Measurements from ENCODE around the gene CNTNAP2. TPM values are rescaled to one million over a fixed set of nuclear protein-coding genes. Genes with fewer than 3 reads are reported as not detected.

CNTNAP2 gene
- total RNA-seq, 2 experiments from 2014 or later = 0.14 TPM; not detected in 1

DNA sequence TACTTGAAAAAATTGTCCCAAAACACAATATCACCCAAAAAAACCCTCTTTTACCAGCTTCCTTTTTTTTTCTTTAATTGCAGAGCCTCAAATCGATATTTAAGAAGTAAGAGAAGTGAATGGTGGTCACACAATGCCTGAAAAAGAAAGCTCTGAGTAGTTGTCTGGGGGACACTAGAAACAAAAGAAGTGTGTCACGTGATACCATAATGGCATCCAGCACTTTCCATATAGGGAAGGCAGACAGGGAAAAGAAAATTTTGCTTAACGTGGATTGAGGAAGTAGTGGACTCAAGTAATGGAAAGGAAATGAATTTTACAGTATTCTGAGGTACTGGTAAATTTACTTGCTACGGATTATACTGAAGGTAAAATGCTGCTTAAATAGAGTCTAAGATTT lies 1708.1 kb downstream of the CNTNAP2 start:
- Mint-ChIP-seq H3K36me3 (ENCODE audit: low read depth) (no peaks in the 10 kb centered on the region), H3K27ac (no peak overlapping the region), H3K4me1 (ENCODE audit: low read depth) (no peaks in the 10 kb centered on the region), H3K27me3 (ENCODE audit: low read depth) (no peaks in the 10 kb centered on the region), H3K4me3 (no peak overlapping the region), H3K9me3 (peaks cover 2% of the 10 kb centered on the region)
- intact Hi-C loops (cut with micrococcal nuclease) = no loop called here
- CTCF ChIA-PET = no interaction called here
- DNase-seq = no peak

DNA sequence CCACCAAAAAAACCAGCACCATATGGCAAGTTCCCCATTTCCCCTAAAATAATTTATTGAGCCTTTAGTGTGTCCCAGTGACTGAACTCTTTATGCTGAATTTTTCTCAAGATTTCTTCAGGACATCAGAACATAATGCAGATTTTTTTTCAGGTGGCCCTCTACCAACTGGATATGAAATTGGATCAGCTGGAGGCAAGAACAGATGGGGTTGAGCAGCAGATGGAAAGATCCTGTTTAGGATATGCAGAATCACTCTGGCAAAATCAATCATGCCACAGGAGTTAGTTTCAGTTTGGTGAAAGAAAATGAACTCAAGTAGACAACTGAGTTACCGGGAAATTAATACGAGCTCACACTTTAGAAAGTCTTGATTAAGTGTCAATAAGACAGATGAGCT lies 1712.4 kb downstream of the CNTNAP2 start:
- Mint-ChIP-seq H3K4me1 (ENCODE audit: low read depth) (no peaks in the 10 kb centered on the region), H3K27ac (no peak overlapping the region), H3K27me3 (ENCODE audit: low read depth) (no peaks in the 10 kb centered on the region), H3K4me3 (no peak overlapping the region), H3K36me3 (ENCODE audit: low read depth) (no peaks in the 10 kb centered on the region), H3K9me3 (no peaks in the 10 kb centered on the region)
- no peak for DNase-seq
- CTCF ChIA-PET = no interaction called here
- intact Hi-C loops (cut with micrococcal nuclease) = no loop called here

DNA sequence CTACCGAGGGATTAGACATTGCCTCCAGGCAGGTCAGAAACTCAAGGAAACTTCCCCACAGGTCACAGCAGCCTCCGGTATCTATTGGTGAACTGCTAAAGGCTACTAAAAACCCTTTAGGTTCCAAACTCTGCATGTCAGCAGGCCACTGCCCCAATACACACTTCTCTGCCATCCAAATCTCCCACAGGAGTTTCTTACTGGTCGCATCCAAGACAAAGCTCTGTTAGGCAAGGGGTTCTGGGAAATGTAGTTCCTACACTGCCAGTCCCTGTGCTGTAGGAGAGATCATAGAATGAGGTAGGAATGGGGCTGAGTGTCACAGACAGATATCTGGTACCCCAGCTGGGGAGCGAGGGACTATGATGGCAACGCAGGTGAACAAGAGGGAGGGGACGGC lies 1717.0 kb downstream of the CNTNAP2 start:
- intact Hi-C loops (cut with micrococcal nuclease) = no loop called here
- no peaks in the 10 kb centered on the region for H3K36me3 Mint-ChIP-seq (ENCODE audit: low read depth)
- no peaks in the 10 kb centered on the region for H3K27me3 Mint-ChIP-seq (ENCODE audit: low read depth)
- no peak for DNase-seq
- H3K27ac Mint-ChIP-seq = no peak overlapping the region
- H3K9me3 Mint-ChIP-seq = peaks cover 5% of the 10 kb centered on the region
- H3K4me1 Mint-ChIP-seq (ENCODE audit: low read depth) = no peaks in the 10 kb centered on the region
- CTCF ChIA-PET = no interaction called here
- no peak overlapping the region for H3K4me3 Mint-ChIP-seq

DNA sequence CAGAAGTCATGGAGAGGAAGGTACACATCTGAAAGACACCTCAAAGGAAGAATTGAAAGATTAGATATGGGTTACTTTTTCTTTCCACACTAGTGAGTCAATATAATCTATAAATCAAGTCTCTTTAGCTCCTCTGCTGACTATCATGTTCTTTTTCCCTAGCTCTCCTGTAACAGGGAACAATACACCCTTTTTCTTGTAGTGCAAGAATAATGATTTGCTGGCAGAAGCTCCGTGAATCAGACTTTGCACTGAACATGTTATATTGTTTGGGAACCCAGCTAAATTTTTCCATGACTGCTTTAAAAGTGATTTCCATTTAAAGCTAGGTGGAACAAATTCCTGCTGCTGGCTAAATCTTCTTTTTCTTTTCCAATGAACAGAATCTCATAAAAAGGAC lies 1717.4 kb downstream of the CNTNAP2 start:
- H3K4me3 Mint-ChIP-seq = no peak overlapping the region
- no peak for DNase-seq
- H3K27ac Mint-ChIP-seq = no peak overlapping the region
- CTCF ChIA-PET = no interaction called here
- no peaks in the 10 kb centered on the region for H3K36me3 Mint-ChIP-seq (ENCODE audit: low read depth)
- no peaks in the 10 kb centered on the region for H3K27me3 Mint-ChIP-seq (ENCODE audit: low read depth)
- peaks cover 5% of the 10 kb centered on the region for H3K9me3 Mint-ChIP-seq
- no peaks in the 10 kb centered on the region for H3K4me1 Mint-ChIP-seq (ENCODE audit: low read depth)
- intact Hi-C loops (cut with micrococcal nuclease) = no loop called here

DNA sequence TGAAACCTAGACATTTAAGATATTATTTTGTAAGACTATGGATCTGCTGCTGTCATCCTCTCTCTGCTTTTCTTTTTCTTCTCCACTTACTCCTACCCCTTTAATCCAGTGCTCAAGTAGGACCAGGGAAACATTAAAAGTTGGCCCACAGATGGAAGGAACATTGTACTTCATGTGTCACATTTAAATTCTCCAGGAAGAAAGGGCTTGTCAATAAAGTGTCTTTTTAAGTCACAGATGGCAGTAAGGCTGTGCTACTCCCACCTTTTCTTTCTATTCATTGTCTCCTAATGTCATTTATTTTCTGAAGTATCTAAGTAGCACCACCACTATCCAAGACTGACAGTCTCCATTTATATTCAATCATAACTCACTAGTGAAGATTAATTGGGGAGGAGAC lies 1736.2 kb downstream of the CNTNAP2 start:
- CTCF ChIA-PET = no interaction called here
- Mint-ChIP-seq H3K27me3 (ENCODE audit: low read depth) (no peaks in the 10 kb centered on the region), H3K36me3 (ENCODE audit: low read depth) (no peaks in the 10 kb centered on the region), H3K9me3 (no peaks in the 10 kb centered on the region), H3K4me1 (ENCODE audit: low read depth) (no peaks in the 10 kb centered on the region), H3K4me3 (no peak overlapping the region), H3K27ac (no peak overlapping the region)
- no peak for DNase-seq
- intact Hi-C loops (cut with micrococcal nuclease) = no loop called here

DNA sequence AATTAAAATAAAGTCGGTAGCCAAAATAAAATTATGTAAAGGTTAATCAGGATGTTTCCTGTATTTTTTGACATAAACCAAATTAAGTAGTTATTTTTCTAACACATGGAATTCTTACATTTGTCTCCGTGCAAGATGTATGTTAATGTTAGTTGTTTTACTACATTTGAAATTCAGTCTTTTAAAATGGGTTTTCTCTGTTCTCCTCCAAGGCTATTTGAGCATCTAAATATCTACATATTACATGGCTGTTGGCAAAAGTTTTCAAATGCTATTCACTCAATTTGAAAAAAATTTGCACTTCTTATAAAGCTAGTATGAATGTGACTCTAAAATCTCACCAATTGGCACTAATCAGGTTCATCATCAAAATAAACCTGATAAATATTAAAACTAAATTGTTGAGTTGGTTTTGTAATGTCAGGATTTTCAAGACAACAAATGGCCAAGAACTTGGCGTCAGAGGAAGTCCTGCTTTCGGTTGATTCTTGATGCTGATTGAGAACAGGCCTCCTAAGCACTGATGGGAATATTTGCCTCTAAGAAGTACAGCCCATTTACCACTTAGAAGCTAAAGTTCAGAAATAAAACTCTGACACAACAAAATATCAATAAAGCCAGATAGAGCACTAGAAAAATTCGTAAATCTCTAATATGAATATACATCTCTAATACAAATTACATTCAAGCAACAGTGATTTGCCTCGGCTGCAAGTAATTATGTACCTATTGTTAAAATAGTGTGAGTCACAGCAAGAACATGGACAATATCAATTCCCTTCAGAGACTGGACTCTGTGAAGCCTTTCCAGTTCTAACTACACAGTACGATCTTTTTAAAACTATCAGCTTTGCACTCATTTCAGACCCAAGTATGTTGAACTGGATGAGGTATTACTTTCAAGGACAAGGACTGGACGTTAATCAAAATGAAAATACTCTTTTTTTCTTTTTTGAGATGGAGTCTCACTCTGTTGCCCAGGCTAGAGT lies 1740.8 kb downstream of the CNTNAP2 start:
- Mint-ChIP-seq H3K36me3 (ENCODE audit: low read depth) (no peaks in the 10 kb centered on the region), H3K9me3 (no peaks in the 10 kb centered on the region), H3K27me3 (ENCODE audit: low read depth) (no peaks in the 10 kb centered on the region), H3K27ac (no peak overlapping the region), H3K4me1 (ENCODE audit: low read depth) (no peaks in the 10 kb centered on the region), H3K4me3 (no peak overlapping the region)
- CTCF ChIA-PET = no interaction called here
- DNase-seq = no peak
- intact Hi-C loops (cut with micrococcal nuclease) = no loop called here

DNA sequence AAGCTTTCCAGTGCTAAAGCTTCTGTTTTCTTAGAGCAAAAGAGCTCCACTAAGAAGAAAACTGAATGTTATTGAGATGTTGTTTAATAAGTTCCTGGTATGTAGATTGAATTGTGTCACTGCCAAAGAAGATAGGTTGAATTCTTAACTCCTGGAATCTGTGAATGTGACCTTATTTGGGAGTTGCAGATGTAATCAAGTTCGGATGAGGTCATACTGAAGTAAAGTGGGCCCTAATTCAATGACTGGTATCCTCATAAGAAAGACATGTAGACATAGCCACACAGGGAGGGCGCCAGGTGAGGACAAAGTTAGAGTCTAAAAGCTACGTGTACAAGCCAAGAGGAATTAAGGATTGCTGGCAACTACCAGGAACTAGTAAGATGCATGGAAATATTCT lies 1741.8 kb downstream of the CNTNAP2 start:
- intact Hi-C loops (cut with micrococcal nuclease) = no loop called here
- no peaks in the 10 kb centered on the region for H3K36me3 Mint-ChIP-seq (ENCODE audit: low read depth)
- no peak for DNase-seq
- H3K4me1 Mint-ChIP-seq (ENCODE audit: low read depth) = no peaks in the 10 kb centered on the region
- peaks cover 6% of the 10 kb centered on the region for H3K9me3 Mint-ChIP-seq
- H3K27me3 Mint-ChIP-seq (ENCODE audit: low read depth) = no peaks in the 10 kb centered on the region
- no peak overlapping the region for H3K4me3 Mint-ChIP-seq
- H3K27ac Mint-ChIP-seq = no peak overlapping the region
- CTCF ChIA-PET = no interaction called here

DNA sequence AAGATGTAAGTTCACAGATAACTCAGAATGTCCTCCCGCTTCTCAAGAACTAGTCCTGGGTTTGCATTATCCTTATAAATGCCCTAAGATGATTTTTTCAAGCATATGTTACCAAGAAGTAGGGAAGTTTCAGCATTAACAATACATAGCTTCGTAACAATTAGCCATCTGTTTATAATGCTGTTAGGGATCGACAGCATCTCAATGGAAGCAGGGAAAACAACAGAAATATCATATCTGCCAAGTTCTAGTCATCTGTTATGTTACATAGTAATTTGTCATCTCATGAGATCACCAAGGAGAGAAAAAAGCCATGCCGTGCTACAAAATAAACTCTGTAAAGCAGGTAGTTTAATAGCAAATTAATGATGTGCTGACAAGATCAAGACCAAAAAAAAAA lies 1742.4 kb downstream of the CNTNAP2 start:
- no peak overlapping the region for H3K27ac Mint-ChIP-seq
- intact Hi-C loops (cut with micrococcal nuclease) = no loop called here
- CTCF ChIA-PET = interaction anchor here (0.6 kb wide), 1 partner anchor 324 kb away, joined by 3 read pairs; no protein-coding TSS in a partner anchor
- no peaks in the 10 kb centered on the region for H3K4me1 Mint-ChIP-seq (ENCODE audit: low read depth)
- H3K36me3 Mint-ChIP-seq (ENCODE audit: low read depth) = no peaks in the 10 kb centered on the region
- DNase-seq = no peak
- no peak overlapping the region for H3K4me3 Mint-ChIP-seq
- H3K27me3 Mint-ChIP-seq (ENCODE audit: low read depth) = no peaks in the 10 kb centered on the region
- H3K9me3 Mint-ChIP-seq = peaks cover 7% of the 10 kb centered on the region

DNA sequence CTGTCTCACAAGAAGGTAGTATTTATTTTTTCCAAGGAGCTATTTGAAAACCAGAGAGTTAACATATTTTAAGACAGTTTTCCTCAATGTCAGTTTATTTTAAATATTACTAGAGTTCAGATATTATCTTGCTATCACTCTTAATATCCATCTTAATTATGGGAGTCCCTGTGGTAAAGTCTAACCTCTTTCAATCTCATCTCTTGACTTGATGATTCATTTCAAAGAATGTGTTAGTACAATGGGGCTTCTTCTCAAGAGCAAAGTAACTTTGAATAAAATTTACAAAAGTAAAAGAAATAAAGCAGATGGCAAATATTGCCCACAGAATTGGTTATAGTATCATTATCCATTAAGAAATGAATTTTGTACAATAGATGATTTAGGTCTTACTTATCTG lies 1742.9 kb downstream of the CNTNAP2 start:
- intact Hi-C loops (cut with micrococcal nuclease) = no loop called here
- H3K27me3 Mint-ChIP-seq (ENCODE audit: low read depth) = no peaks in the 10 kb centered on the region
- no peak for DNase-seq
- H3K36me3 Mint-ChIP-seq (ENCODE audit: low read depth) = no peaks in the 10 kb centered on the region
- CTCF ChIA-PET = interaction anchor here (0.6 kb wide), 1 partner anchor 325 kb away, joined by 3 read pairs; no protein-coding TSS in a partner anchor
- no peak overlapping the region for H3K4me3 Mint-ChIP-seq
- H3K27ac Mint-ChIP-seq = no peak overlapping the region
- H3K4me1 Mint-ChIP-seq (ENCODE audit: low read depth) = no peaks in the 10 kb centered on the region
- H3K9me3 Mint-ChIP-seq = peaks cover 8% of the 10 kb centered on the region

DNA sequence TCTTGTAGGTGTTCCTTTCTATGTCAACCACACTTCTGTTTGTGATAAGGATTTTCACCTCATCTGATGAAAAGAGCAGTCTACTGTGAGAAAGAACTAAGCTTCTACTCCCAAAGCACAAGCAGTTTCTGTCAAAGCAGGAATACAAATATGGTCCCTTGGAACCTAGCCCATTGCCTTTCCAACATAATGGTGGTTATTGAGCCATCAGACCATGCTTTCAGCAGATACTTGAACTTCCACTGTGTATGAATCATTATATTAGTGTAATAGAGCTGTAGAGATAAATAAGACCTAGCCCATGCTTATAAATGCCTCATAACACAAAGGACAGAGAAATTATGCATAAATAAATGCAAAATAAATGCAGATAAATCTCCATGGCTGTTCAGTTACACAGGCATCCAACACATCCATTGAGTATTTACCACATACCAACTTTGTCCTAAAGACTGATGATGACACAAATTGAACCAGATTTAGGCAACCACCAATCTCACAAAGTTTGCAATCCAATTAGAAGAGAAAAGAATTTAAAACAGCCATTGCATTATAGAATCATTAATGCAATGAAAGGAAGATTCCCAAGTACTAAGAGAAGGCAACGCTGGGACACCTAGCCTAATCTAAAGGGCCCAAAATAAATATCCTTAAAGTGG lies 1744.6 kb downstream of the CNTNAP2 start:
- DNase-seq = no peak
- CTCF ChIA-PET = no interaction called here
- H3K4me3 Mint-ChIP-seq = no peak overlapping the region
- H3K4me1 Mint-ChIP-seq (ENCODE audit: low read depth) = no peaks in the 10 kb centered on the region
- H3K27me3 Mint-ChIP-seq (ENCODE audit: low read depth) = no peaks in the 10 kb centered on the region
- intact Hi-C loops (cut with micrococcal nuclease) = no loop called here
- H3K9me3 Mint-ChIP-seq = peaks cover 12% of the 10 kb centered on the region
- H3K36me3 Mint-ChIP-seq (ENCODE audit: low read depth) = no peaks in the 10 kb centered on the region
- no peak overlapping the region for H3K27ac Mint-ChIP-seq

DNA sequence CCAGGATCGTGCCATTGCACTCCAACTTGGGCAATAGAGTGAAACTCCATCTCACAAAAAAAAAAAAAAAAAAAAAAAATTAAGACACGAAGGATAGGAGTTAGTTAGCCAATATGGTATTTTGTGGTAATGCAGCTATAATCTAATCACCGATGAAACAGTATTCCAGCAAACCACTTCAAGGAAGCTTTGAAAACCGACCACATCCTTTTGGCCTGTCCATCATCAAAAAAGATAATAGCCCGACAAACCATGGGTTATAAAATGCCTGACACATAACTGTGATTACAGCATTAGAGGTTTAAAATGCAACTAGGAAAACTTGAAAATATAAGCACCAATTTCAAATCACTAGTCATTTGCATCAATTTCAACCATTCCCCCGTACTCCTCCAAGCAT lies 1745.3 kb downstream of the CNTNAP2 start:
- intact Hi-C loops (cut with micrococcal nuclease) = no loop called here
- CTCF ChIA-PET = no interaction called here
- Mint-ChIP-seq H3K27me3 (ENCODE audit: low read depth) (no peaks in the 10 kb centered on the region), H3K27ac (no peak overlapping the region), H3K4me3 (no peak overlapping the region), H3K4me1 (ENCODE audit: low read depth) (no peaks in the 10 kb centered on the region), H3K9me3 (peaks cover 13% of the 10 kb centered on the region), H3K36me3 (ENCODE audit: low read depth) (no peaks in the 10 kb centered on the region)
- no peak for DNase-seq

DNA sequence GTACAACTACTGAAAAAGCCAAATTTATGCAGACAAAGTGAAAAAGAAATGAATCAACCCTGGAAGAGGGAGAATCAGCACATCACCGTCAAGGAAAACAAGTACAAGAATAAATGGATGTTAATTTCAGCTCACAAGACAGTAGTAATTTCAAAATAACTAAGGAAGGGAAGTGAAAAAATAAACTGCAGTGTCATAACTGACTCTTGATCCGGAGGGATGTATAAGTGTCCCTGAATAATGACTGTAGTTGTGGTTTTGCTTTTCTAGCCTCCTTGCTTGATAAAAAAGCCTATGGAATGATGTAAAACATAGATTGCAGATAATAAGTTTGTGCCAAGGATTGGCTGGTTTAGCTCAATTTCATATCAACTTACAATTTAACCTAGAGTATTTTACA lies 1752.9 kb downstream of the CNTNAP2 start:
- H3K9me3 Mint-ChIP-seq = peaks cover 6% of the 10 kb centered on the region
- no peaks in the 10 kb centered on the region for H3K4me1 Mint-ChIP-seq (ENCODE audit: low read depth)
- no peak overlapping the region for H3K27ac Mint-ChIP-seq
- no peak overlapping the region for H3K4me3 Mint-ChIP-seq
- H3K27me3 Mint-ChIP-seq (ENCODE audit: low read depth) = no peaks in the 10 kb centered on the region
- no peaks in the 10 kb centered on the region for H3K36me3 Mint-ChIP-seq (ENCODE audit: low read depth)
- intact Hi-C loops (cut with micrococcal nuclease) = no loop called here
- DNase-seq = no peak
- CTCF ChIA-PET = no interaction called here
